CD8-positive, alpha-beta memory T cell (primary cell): ENCODE results near the gene GATAD2B. TPM values are rescaled to one million over a fixed set of nuclear protein-coding genes. Genes with fewer than 3 reads are reported as not detected.
"Not testable (repeated sequence)": the region's sequence is repeated elsewhere in the genome, so short reads cannot be mapped to it uniquely, and the experiment has no call there.

Experiments used
- CTCF ChIA-PET: fragments of 350-600 bp; sonication (Branson Sonifier 250); formaldehyde crosslinking; loops from one replicate; lab custom pipeline; 2021; ENCODE audit warnings: antibody characterized with exemption; lab: Charles Lee
- POLR2A ChIA-PET: fragments of 350-600 bp; sonication (Branson Sonifier 250); formaldehyde crosslinking; loops from one replicate; lab custom pipeline; 2021; ENCODE audit warnings: antibody characterized with exemption; lab: Charles Lee
- DNase-seq, 5 donors: peaks; one replicate each; pipeline versions ENCODE4 v3.0.0 to v3.0.0-alpha.2; 2020 to 2022; ENCODE audit warnings: mixed read lengths in 1 of 5
- H3K27ac ChIP-seq: one replicate; pipeline ENCODE4 v1.7.0; 2013; ENCODE audit warnings: low read depth, mild to moderate bottlenecking, low read length, moderate library complexity
- H3K27me3 ChIP-seq: 2 replicates; pipeline ENCODE4 v1.7.0; 2013; ENCODE audit warnings: low read length, mild to moderate bottlenecking; ENCODE audit not compliant: insufficient read depth, poor library complexity, severe bottlenecking
- H3K36me3 ChIP-seq: 2 replicates; pipeline ENCODE4 v1.7.0; 2013; ENCODE audit warnings: mild to moderate bottlenecking, low read length, moderate library complexity; ENCODE audit not compliant: insufficient read depth
- H3K4me1 ChIP-seq: 2 replicates; pipeline ENCODE4 v1.7.0; 2013; ENCODE audit warnings: mild to moderate bottlenecking, low read length, moderate library complexity; ENCODE audit not compliant: insufficient read depth
- H3K4me3 ChIP-seq: 2 replicates; pipeline ENCODE4 v1.7.0; 2013; ENCODE audit warnings: mild to moderate bottlenecking, low read length
- H3K9me3 ChIP-seq: 2 replicates; pipeline ENCODE4 v1.7.0; 2013; ENCODE audit warnings: mild to moderate bottlenecking, low read length
- H3K27ac Mint-ChIP-seq, 8 donors: one replicate each; pipeline ENCODE4 v1.8.0; 2020 to 2021; ENCODE audit warnings: mixed read lengths in 8 of 8, mild to moderate bottlenecking in 6 of 8, inconsistent platforms in 3 of 8, moderate library complexity in 3 of 8
- H3K27me3 Mint-ChIP-seq, 2 donors: one replicate each; pipeline ENCODE4 v1.8.0; 2020 to 2021; ENCODE audit warnings: mixed read lengths in 2 of 2, mild to moderate bottlenecking in 1 of 2, moderate library complexity in 1 of 2
- H3K36me3 Mint-ChIP-seq, 3 donors: one replicate each; pipeline ENCODE4 v1.8.0; 2020 to 2021; ENCODE audit warnings: mixed read lengths in 3 of 3, inconsistent platforms in 1 of 3, mild to moderate bottlenecking in 1 of 3
- H3K4me1 Mint-ChIP-seq, 3 donors: one replicate each; pipeline ENCODE4 v1.8.0; 2020 to 2021; ENCODE audit warnings: mixed read lengths in 3 of 3, inconsistent platforms in 1 of 3, mild to moderate bottlenecking in 1 of 3
- H3K4me3 Mint-ChIP-seq, 7 donors: one replicate each; pipeline ENCODE4 v1.8.0; 2020 to 2021; ENCODE audit warnings: mixed read lengths in 7 of 7, mild to moderate bottlenecking in 6 of 7, moderate library complexity in 4 of 7, inconsistent platforms in 2 of 7
- H3K9me3 Mint-ChIP-seq, 5 donors: one replicate each; pipeline ENCODE4 v1.8.0; 2020 to 2022; ENCODE audit warnings: mixed read lengths in 5 of 5, mild to moderate bottlenecking in 3 of 5, moderate library complexity in 2 of 5, inconsistent platforms in 1 of 5
- polyA plus RNA-seq: library from polyadenylated mRNA; unstranded; fragments of 300-500 nt; fragmentation: Illumina TruSeq; gene quantifications from one replicate; pipeline ENCODE4 v1.2.3, GENCODE V29; 2021
- total RNA-seq, 2 experiments: library from RNA; stranded (reverse); gene quantifications; one replicate each; pipeline ENCODE4 v1.2.3, GENCODE V29; 2021

Gene GATAD2B
- total and polyA plus RNA-seq, 3 experiments from 2014 or later, result 5.6 to 71.9 (median 64.9) TPM

DNA sequence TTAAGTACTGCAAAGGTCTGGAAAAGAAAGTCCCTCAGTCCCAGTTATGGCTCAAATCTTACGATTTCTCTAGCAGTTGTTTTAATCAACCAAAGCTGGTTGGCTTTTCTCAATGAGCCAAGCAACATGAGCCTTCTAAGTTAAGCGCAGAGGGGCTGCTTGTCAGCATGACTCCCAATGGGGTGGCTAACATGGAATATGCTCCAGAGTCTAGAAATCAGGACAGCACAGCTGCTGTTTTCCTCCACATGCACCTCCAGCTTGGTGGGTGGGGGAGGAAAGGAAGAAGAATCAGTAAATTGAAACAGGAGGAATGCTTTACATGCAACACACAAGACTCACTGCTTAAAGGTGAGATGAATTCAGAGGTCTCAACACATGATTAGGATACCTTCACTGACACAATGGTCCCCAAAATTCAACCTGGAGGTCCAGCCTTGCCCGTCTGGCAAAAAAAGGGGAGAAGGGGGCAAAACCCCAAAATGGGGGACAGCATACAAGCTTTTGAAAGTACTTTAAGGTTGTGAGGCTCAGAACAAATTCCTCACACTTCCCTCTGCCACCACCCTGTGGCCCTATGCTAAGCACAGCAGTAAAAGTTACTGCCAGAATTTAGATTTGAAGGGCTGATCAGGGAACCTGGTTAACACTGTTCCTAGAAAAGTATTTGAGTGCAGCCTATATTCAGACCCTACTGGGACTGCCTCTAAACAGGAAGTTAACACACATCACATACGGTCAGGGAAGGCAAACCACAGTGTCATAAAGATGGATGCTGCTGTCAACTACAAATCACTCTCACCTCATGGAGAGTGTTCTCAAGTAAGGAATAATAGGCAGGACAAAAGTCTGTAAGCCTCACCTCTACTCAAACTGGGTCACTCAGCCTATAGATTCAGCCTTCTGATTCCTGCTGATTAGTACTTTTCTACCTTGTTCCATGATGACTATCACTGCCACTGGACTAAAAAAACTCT lies 2.6 kb downstream of the GATAD2B start:
- Mint-ChIP-seq H3K36me3 (peaks cover 0 to 50% (median 0%) of the 10 kb centered on the region in 3 donors), H3K4me3 (peak overlapping the region; percentile 79 to 97 (median 94)), H3K4me1 (peaks cover 56 to 76% (median 60%) of the 10 kb centered on the region in 3 donors), H3K27ac (peak overlapping the region; percentile 80 to 100 (median 90)), H3K27me3 (peaks cover 0 to 4% of the 10 kb centered on the region in 2 donors), H3K9me3 (peaks cover 0 to 2% (median 0%) of the 10 kb centered on the region in 5 donors)
- Histone ChIP-seq H3K27ac (peak overlapping the region; percentile 13), H3K4me1 (peaks cover 50% of the 10 kb centered on the region), H3K27me3 (no peaks in the 10 kb centered on the region), H3K9me3 (no peaks in the 10 kb centered on the region), H3K36me3 (no peaks in the 10 kb centered on the region), H3K4me3 (peak overlapping the region; percentile 86)
- DNase-seq, result peak in 2 of 5 donors; percentile 29 to 37
- ChIA-PET POLR2A (interaction anchor here (1.0 to 1.6 kb wide), 2 partner anchors 25 to 57 kb away, joined by 3 to 4 read pairs; partner anchors contain the start of gene JTB), CTCF (interaction anchor here (1.0 to 6.0 kb wide), 5 partner anchors 9 to 124 kb away, joined by 3 to 58 read pairs (median 6); partner anchors contain the start of gene DENND4B)

GRCh38 chr1:153916297-153916696 lies 6.5 kb downstream of the GATAD2B start:
- H3K4me3 ChIP-seq, result no peak overlapping the region
- no peak overlapping the region for H3K27ac ChIP-seq
- H3K36me3 ChIP-seq, result no peaks in the 10 kb centered on the region
- Mint-ChIP-seq H3K36me3 (peaks cover 0 to 52% (median 0%) of the 10 kb centered on the region in 3 donors), H3K27ac (peak overlapping the region in 2 of 8 donors; percentile 3 to 90), H3K4me3 (no peak overlapping the region), H3K9me3 (no peaks in the 10 kb centered on the region), H3K4me1 (peaks cover 61 to 81% (median 63%) of the 10 kb centered on the region in 3 donors), H3K27me3 (no peaks in the 10 kb centered on the region)
- no peaks in the 10 kb centered on the region for H3K27me3 ChIP-seq
- ChIA-PET CTCF (interaction anchor here (1.0 kb wide), 1 partner anchor 30 kb away, joined by 4 read pairs; the partner anchor contains the start of gene DENND4B), POLR2A (interaction anchor here (0.6 kb wide), 1 partner anchor 61 kb away, joined by 4 read pairs; the partner anchor contains the start of gene JTB)
- H3K9me3 ChIP-seq, result no peaks in the 10 kb centered on the region
- no peak for DNase-seq
- H3K4me1 ChIP-seq, result peaks cover 49% of the 10 kb centered on the region

- Mint-ChIP-seq H3K36me3 (peaks cover under 1 to 44% (median 3%) of the 10 kb centered on the region in 3 donors), H3K27me3 (no peaks in the 10 kb centered on the region), H3K4me3 (peak overlapping the region in 3 of 7 donors; percentile 4 to 32 (median 23)), H3K27ac (peak overlapping the region in 5 of 8 donors; percentile 9 to 54 (median 15)), H3K4me1 (peaks cover 34 to 59% (median 34%) of the 10 kb centered on the region in 3 donors), H3K9me3 (no peaks in the 10 kb centered on the region)
- H3K27me3 ChIP-seq, result no peaks in the 10 kb centered on the region
- CTCF ChIA-PET, result interaction anchor here (1.9 kb wide), 1 partner anchor 10 kb away, joined by 7 read pairs; the partner anchor contains the start of gene GATAD2B
- H3K36me3 ChIP-seq, result no peaks in the 10 kb centered on the region
- no peak for DNase-seq
- H3K27ac ChIP-seq, result no peak overlapping the region
- peaks cover 15% of the 10 kb centered on the region for H3K4me1 ChIP-seq
- H3K9me3 ChIP-seq, result no peaks in the 10 kb centered on the region
- H3K4me3 ChIP-seq, result no peak overlapping the region
- POLR2A ChIA-PET, result no interaction called here
Observed at GRCh38 chr1:153912349-153912748, 10.4 kb downstream of the GATAD2B start.

- not testable (repeated sequence) for H3K36me3 ChIP-seq, H3K27ac ChIP-seq, H3K9me3 Mint-ChIP-seq, H3K9me3 ChIP-seq, H3K27me3 Mint-ChIP-seq, H3K4me3 Mint-ChIP-seq, H3K4me3 ChIP-seq, H3K27me3 ChIP-seq, DNase-seq
- H3K4me1 ChIP-seq, result peaks cover 15% of the 10 kb centered on the region
- Mint-ChIP-seq H3K36me3 (peaks cover 8 to 44% (median 10%) of the 10 kb centered on the region in 3 donors), H3K4me1 (peaks cover 38 to 63% (median 41%) of the 10 kb centered on the region in 3 donors), H3K27ac (peak overlapping the region in 1 of 8 donors; percentile 82)
- ChIA-PET CTCF (interaction anchor here (1.3 to 2.1 kb wide), 3 partner anchors 9 to 36 kb away, joined by 4 to 7 read pairs (median 5); partner anchors contain the start of genes DENND4B and GATAD2B), POLR2A (interaction anchor here (0.6 kb wide), 1 partner anchor 32 kb away, joined by 3 read pairs; no protein-coding TSS in a partner anchor)
Observed at GRCh38 chr1:153910560-153910959, 12.2 kb downstream of the GATAD2B start.

- no peak overlapping the region for H3K4me3 Mint-ChIP-seq
- CTCF ChIA-PET, result no interaction called here
Observed at GRCh38 chr1:153908071-153908470, 14.7 kb downstream of the GATAD2B start.

GRCh38 chr1:153907134-153907533 lies 15.6 kb downstream of the GATAD2B start:
- H3K27ac Mint-ChIP-seq, result peak overlapping the region in 6 of 8 donors; percentile 5 to 73 (median 37)
- peaks cover 8 to 37% (median 10%) of the 10 kb centered on the region in 3 donors for H3K36me3 Mint-ChIP-seq
- ChIA-PET POLR2A (no interaction called here), CTCF (no interaction called here)
- H3K9me3 Mint-ChIP-seq, result no peaks in the 10 kb centered on the region
- Histone ChIP-seq H3K4me3 (no peak overlapping the region), H3K9me3 (no peaks in the 10 kb centered on the region), H3K4me1 (peaks cover 5% of the 10 kb centered on the region), H3K27me3 (no peaks in the 10 kb centered on the region), H3K36me3 (no peaks in the 10 kb centered on the region), H3K27ac (no peak overlapping the region)
- H3K27me3 Mint-ChIP-seq, result no peaks in the 10 kb centered on the region
- DNase-seq, result no peak
- no peak overlapping the region for H3K4me3 Mint-ChIP-seq
- H3K4me1 Mint-ChIP-seq, result peaks cover 36 to 62% (median 45%) of the 10 kb centered on the region in 3 donors

More at GRCh38 chr1:153908071-153908470, 14.7 kb downstream of the GATAD2B start:
- Histone ChIP-seq H3K4me1 (peaks cover 6% of the 10 kb centered on the region), H3K4me3 (no peak overlapping the region), H3K27ac (no peak overlapping the region), H3K9me3 (no peaks in the 10 kb centered on the region), H3K27me3 (no peaks in the 10 kb centered on the region), H3K36me3 (no peaks in the 10 kb centered on the region)
- DNase-seq, result no peak
- peaks cover 8 to 39% (median 10%) of the 10 kb centered on the region in 3 donors for H3K36me3 Mint-ChIP-seq
- POLR2A ChIA-PET, result no interaction called here
- peaks cover 39 to 65% (median 51%) of the 10 kb centered on the region in 3 donors for H3K4me1 Mint-ChIP-seq
- H3K27me3 Mint-ChIP-seq, result no peaks in the 10 kb centered on the region
- no peaks in the 10 kb centered on the region for H3K9me3 Mint-ChIP-seq
- peak overlapping the region in 3 of 8 donors; percentile 36 to 61 (median 51) for H3K27ac Mint-ChIP-seq

DNA sequence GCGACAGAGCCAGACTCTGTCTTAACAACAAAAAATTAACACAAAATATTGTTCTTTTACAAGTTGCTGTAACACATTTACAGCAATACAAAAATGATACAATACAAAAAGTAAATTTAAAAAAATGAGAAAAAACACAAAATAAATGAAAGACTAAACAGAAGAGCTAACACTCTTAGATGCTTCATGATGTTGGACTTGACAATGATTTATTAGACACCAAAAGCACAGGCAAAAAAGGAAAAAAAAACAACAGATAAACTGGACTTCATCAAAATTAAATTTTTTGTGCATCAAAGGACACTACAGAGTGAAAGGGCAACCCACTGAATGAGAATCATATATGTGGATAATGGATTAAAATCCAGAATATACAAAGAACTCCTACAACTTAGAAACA lies 16.4 kb downstream of the GATAD2B start:
- Mint-ChIP-seq H3K27ac (peak overlapping the region in 3 of 8 donors; percentile 30 to 67 (median 54)), H3K4me1 (peaks cover 30 to 56% (median 38%) of the 10 kb centered on the region in 3 donors), H3K4me3 (no peak overlapping the region), H3K36me3 (peaks cover 8 to 34% (median 10%) of the 10 kb centered on the region in 3 donors), H3K9me3 (no peaks in the 10 kb centered on the region), H3K27me3 (no peaks in the 10 kb centered on the region)
- H3K9me3 ChIP-seq, result no peaks in the 10 kb centered on the region
- H3K4me3 ChIP-seq, result no peak overlapping the region
- DNase-seq, result no peak
- no peaks in the 10 kb centered on the region for H3K36me3 ChIP-seq
- ChIA-PET CTCF (no interaction called here), POLR2A (no interaction called here)
- H3K4me1 ChIP-seq, result no peaks in the 10 kb centered on the region
- no peaks in the 10 kb centered on the region for H3K27me3 ChIP-seq
- no peak overlapping the region for H3K27ac ChIP-seq
